HUDEP-2 (cell line): ENCODE results near the gene NEURL1.
"Not testable (repeated sequence)": the region's sequence is repeated elsewhere in the genome, so short reads cannot be mapped to it uniquely, and the experiment has no call there.

Source experiments
- DNase-seq, 76 experiments: peaks; one replicate each; lab custom pipeline; 2025; ENCODE audit not compliant: unreplicated experiment in 76 of 76; lab: John Stamatoyannopoulos, UW

The NEURL1 gene

GRCh38 chr10:103602028-103602851 lies 108.7 kb downstream of the NEURL1 start:
- no peak for DNase-seq

- no peak for DNase-seq
Measured at GRCh38 chr10:103602852-103603155, 109.3 kb downstream of the NEURL1 start.

GRCh38 chr10:103603382-103603781 lies 109.9 kb downstream of the NEURL1 start:
- DNase-seq: no peak

GRCh38 chr10:103605359-103606096 lies 112.0 kb downstream of the NEURL1 start:
- peak in 53 of 76 experiments; percentile 21 to 80 (median 47) for DNase-seq

- DNase-seq: not testable (repeated sequence)
Measured at GRCh38 chr10:103606097-103606438, 112.6 kb downstream of the NEURL1 start.

DNA sequence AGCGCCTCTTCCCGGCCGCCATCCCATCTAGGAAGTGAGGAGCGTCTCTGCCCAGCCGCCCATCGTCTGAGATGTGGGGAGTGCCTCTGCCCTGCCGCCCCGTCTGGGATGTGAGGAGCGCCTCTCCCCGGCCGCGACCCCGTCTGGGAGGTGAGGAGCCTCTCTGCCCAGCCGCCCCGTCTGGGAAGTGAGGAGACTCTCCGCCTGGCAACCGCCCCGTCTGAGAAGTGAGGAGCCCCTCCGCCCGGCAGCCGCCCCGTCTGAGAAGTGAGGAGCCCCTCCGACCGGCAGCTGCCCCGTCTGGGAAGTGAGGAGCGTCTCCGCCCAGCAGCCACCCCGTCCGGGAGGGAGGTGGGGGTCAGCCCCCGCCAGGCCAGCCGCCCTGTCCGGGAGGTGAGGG lies 113.5 kb downstream of the NEURL1 start:
- not testable (repeated sequence) for DNase-seq

DNA sequence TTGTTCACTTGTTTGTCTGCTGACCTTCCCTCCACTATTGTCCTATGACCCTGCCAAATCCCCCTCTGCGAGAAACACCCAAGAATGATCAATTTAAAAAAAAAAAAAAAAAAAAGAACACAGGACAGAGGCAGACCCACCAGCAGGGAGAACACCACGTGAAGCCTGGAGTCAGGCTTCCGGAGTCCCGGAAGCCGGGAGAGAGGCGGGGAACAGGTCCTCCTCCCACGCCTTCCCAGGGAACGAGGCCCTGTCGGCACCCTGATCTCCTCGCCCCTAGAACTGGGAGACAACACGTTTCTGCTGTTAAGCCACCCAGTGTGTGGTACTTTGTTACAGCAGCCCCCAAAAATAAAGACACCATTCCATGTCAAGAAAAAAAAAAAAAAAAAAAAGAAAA lies 114.6 kb downstream of the NEURL1 start:
- not testable (repeated sequence) for DNase-seq

DNA sequence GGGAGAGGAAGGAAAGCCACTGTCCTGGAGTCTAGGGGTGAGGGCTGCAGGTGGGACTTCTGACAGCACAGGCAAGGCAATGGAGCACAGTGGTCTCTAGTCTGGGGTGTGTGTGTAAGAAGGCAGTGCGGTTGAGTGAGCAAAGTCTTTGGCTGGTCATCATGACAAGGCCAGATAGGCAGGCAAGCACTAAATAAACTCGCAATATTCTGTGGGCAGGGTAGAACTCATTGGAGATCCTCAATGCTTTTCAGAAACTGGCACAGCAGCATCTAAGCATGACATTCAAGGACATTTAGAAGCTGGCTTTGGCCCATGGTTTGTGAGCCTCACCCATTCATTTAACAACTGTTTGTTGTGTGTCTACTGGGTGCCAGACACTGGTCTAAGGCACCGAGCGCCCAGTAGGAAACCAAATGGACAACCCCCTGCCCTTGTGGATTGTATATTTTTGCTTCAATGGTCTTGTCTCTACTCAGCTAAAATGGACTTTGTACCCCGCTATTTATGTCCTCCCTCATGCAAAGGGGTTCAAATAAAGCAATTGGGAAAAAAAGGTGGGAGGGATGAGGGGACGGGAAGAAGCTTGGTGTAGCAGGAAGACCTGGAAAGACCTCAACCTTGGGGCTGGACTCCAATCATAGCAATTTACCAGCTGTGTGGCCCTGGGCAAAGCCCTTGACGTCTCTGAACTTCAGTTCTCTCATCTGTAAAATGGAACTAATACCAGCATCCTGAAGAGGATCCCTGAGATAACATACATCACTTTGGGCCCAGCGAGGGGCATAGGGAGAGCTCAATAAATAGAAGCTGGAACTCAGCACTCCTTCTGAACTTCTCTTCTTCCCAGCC lies 116.0 kb downstream of the NEURL1 start:
- no peak for DNase-seq

DNA sequence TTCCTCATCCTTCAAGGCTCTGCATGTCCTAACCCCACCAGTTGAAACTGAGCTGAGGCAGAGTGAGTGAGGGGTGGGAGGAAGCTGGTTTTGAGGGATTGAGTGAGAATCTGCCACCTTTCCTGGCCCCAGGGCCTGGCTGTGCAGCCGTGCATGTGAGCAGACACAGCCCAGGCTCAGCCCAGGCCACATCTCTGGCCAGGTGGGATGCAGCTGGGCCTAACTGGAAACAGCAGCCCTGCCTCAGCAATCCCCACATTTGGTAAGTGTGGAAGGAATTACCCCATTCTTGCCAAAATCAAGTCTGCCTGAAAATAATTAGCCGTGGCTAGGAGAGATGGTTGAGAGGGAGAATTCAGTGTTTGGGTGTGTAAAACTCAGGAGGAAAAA lies 116.6 kb downstream of the NEURL1 start:
- no peak for DNase-seq

GRCh38 chr10:103610921-103611511 lies 117.5 kb downstream of the NEURL1 start:
- DNase-seq: no peak

- DNase-seq: peak in 15 of 76 experiments; percentile 16 to 64 (median 28)
Measured at GRCh38 chr10:103612462-103613365, 119.2 kb downstream of the NEURL1 start.

GRCh38 chr10:103613616-103614015 lies 120.1 kb downstream of the NEURL1 start:
- DNase-seq: no peak

DNA sequence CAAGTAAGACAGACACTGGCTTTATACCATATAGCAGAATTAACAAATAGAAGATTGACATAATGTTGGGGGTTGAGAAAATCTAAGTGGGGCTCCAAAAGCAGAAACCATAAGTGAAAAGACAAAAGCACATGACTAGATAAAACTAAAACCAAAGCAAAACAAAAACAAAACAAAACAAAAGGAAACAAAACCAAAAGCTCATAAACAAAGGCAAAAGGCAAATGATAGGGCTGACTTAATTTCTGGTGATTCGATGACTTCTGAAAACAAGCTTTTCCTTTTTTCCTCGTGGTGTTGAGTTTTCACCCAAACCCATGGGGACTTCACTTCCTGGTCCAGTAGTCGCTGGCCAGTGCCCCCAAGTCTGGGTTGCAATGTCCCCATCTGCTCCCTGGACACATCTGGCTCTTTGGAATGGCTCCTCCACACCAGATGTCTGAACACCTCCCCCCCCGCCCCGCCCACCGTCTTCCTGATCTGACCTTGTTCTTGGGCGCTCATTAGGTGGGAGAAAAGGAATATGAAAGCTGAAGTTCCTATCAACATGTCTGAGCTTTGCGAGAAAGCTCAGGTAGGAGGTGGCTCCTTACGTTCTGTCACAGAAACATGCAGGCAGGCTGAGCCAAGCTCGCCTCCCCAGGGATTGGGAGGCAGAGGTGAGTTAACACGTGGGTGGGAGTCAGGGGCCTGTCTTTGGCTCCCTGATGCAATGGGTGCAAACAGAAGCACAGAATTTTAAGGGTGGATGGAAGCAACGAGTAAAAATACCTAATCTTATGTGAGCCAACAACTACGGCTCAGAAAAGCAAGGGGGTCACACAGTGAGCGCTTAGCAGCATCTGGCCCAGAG lies 121.0 kb downstream of the NEURL1 start:
- DNase-seq: no peak

DNA sequence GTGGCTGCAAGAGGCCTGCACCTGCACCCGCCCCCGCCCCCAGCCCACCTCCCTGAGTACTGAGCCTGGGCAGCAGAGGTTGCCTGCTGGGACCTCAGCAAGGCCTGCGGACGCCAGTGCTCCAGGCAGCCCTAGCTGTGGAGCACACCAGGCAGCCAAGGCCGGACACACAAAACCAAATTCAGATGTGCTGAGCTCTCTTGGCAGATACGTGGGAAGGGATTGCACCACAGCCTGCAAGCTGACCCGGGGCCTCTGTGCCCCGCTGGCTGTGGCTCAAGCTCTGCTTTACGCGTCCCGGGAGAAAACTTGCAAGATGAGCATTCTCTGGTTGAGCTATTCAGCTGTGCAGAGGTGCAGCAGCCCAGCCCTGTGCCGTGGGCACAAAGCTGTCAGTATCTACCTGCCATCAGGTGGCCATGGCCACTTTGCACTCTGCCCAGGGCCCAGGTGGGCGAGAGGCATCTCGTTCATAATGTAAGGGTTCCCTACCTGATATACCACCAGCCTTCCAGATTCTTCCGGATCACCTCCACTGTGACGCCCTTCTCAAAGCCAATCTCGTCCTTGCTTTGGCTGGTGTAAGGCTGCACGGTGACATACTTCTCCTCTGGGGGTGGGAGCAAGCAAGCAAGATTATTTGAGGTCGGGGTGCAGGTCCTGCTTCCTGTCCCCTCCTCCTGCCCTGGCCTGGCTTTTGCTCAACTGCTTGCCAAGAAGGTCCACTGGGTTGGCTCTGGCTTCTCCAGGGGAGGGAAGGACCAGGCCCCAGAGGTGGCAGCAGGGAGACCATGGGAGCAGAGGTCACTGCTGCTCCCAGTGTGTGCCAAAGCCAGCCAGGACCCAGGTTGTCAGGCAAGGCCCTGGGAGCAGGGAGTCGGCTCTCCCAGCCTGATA lies 123.4 kb downstream of the NEURL1 start:
- peak in 1 of 76 experiments; percentile 26 for DNase-seq

- DNase-seq: peak in 20 of 76 experiments; percentile 33 to 86 (median 45)
Measured at GRCh38 chr10:103617602-103618385, 124.3 kb downstream of the NEURL1 start.

- DNase-seq: peak in 75 of 76 experiments; percentile 64 to 97 (median 91)
Measured at GRCh38 chr10:103618575-103619423, 125.3 kb downstream of the NEURL1 start.
